OCI-LY3 (cell line): ENCODE measurements around the gene FAR1.
A peak's percentile ranks its signal among the peaks of the same experiment; 100 is the strongest.
"Not testable (repeated sequence)": the region's sequence is repeated elsewhere in the genome, so short reads cannot be mapped to it uniquely, and the experiment has no call there.

ENCODE experiments used
- H2AFZ ChIP-seq: fragments of 200-600, 300-600 bp; shearing (Covaris generic); 2 replicates; pipeline ENCODE4 v1.6.0; 2014; ENCODE audit warnings: antibody characterized with exemption, low read depth, low read length
- H3K27ac ChIP-seq: fragments of 200-600, 300-600 bp; sonication (generic); 2 replicates; pipeline ENCODE4 v1.5.1; 2014; ENCODE audit warnings: mild to moderate bottlenecking, low read length, moderate library complexity, mixed read lengths
- H3K27me3 ChIP-seq: fragments of 200-600, 300-600 bp; sonication (generic); 2 replicates; pipeline ENCODE4 v1.6.1; 2014; ENCODE audit warnings: low read depth, low read length, mixed read lengths
- H3K36me3 ChIP-seq: fragments of 200-600, 300-600 bp; sonication (generic); replicated peaks from 2 replicates; pipeline ENCODE3; 2014; ENCODE audit warnings: low read depth, low read length, mixed read lengths
- H3K4me1 ChIP-seq: fragments of 300-600, 200-600 bp; sonication (generic); 2 replicates; pipeline ENCODE4 v1.6.1; 2014; ENCODE audit warnings: low read length, mixed read lengths
- H3K4me2 ChIP-seq: fragments of 200-600, 300-600 bp; sonication (generic); 2 replicates; pipeline ENCODE4 v1.6.1; 2014; ENCODE audit warnings: low read length, mixed read lengths
- H3K4me3 ChIP-seq: fragments of 300-600, 200-600 bp; sonication (generic); 2 replicates; pipeline ENCODE4 v1.5.1; 2014; ENCODE audit warnings: antibody characterized with exemption, mild to moderate bottlenecking, low read length, moderate library complexity
- H3K79me2 ChIP-seq: fragments of 300-600, 200-600 bp; shearing (Covaris generic); 2 replicates; pipeline ENCODE4 v1.6.1; 2014; ENCODE audit warnings: mild to moderate bottlenecking, low read length, mixed read lengths
- H3K9ac ChIP-seq: fragments of 300-600, 200-600 bp; shearing (Covaris generic); 2 replicates; pipeline ENCODE4 v1.6.0; 2014; ENCODE audit warnings: mild to moderate bottlenecking, low read length, moderate library complexity
- H3K9me3 ChIP-seq: fragments of 200-600, 300-600 bp; shearing (Covaris generic); 2 replicates; pipeline ENCODE4 v1.6.1; 2014; ENCODE audit warnings: low read length, mixed read lengths; ENCODE audit not compliant: insufficient read depth
- H4K20me1 ChIP-seq: fragments of 200-600, 300-600 bp; sonication (generic); 2 replicates; pipeline ENCODE4 v1.6.1; 2016; ENCODE audit warnings: low read length, mixed read lengths; ENCODE audit not compliant: insufficient read depth
- EZH2phosphoT487 ChIP-seq: fragments of 200-600 bp; shearing (Covaris generic); IDR thresholded peaks from 2 replicates; pipeline ENCODE4 v1.6.1; 2018; ENCODE audit warnings: antibody characterized with exemption, mixed run types, low read depth
- TF ChIP-seq, protein P1 (sequence below): fragments of 200-600, 300-600 bp; sonication (generic); IDR thresholded peaks from 2 replicates; pipeline ENCODE4 v1.5.1; 2014; ENCODE audit warnings: antibody characterized with exemption, low read length, low read depth

The FAR1 gene, protein sequence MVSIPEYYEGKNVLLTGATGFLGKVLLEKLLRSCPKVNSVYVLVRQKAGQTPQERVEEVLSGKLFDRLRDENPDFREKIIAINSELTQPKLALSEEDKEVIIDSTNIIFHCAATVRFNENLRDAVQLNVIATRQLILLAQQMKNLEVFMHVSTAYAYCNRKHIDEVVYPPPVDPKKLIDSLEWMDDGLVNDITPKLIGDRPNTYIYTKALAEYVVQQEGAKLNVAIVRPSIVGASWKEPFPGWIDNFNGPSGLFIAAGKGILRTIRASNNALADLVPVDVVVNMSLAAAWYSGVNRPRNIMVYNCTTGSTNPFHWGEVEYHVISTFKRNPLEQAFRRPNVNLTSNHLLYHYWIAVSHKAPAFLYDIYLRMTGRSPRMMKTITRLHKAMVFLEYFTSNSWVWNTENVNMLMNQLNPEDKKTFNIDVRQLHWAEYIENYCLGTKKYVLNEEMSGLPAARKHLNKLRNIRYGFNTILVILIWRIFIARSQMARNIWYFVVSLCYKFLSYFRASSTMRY

DNA sequence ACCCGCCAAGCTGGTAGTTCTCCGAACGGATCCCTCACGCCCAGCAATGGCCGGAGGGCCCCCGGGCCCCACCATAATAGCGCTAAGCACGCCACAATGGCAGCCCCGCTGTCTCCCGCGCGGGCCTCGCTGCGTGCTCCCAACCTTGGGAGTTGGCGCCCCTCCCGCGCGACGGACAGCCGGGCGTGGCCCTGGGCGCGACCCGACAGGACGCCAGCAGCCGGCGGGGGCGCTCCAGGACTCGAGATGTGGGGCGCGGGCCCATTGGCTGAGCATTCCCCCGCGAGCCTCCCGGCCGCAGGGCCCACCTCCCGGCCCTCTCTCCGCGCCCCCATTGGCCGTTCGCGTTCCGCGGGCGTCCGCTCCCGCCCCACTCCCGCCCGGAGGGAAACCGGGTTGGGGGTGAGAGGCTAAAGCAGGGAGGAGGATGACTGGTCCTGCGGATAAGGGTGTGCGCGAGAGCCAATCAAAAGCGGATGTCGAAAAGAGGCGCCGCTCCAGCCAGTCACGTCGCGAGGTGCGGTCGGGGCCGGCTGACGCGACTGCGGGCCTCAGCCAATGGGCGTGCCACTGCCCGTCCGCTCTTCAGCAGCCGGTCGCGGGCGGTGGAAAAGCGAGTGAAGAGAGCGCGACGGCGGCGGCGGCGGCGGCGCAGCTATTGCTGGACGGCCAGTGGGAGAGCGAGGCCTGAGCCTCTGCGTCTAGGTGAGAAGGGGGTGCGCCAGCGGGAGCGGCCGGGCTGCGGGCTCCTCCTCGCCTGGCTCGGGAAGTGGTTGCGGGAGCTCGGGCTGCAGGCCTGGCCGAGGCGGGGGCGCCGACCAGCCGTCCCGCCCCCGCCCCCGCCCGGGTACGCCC, at the start of gene FAR1:
Gene FAR1 (plus strand): TSS at position 567 of the 855 bp plus-strand sequence. CDS start 26,098 bp downstream, outside the sequence.
- Histone ChIP-seq H3K9me3 (no peaks in the 10 kb centered on the region), H3K27me3 (no peaks in the 10 kb centered on the region), H3K36me3 (peaks cover 12% of the 10 kb centered on the region), H3K9ac (peak within 1 kb of the TSS; percentile 93), H3K79me2 (peaks cover 48% of the 10 kb centered on the region), H3K27ac (peak within 1 kb of the TSS; percentile 64), H2AFZ (peak within 1 kb of the TSS; percentile 98), H3K4me2 (peak within 1 kb of the TSS; percentile 99), H3K4me1 (peaks cover 37% of the 10 kb centered on the region), H4K20me1 (peaks cover 40% of the 10 kb centered on the region), H3K4me3 (peak within 1 kb of the TSS; percentile 91)
- no peak for TF ChIP-seq EZH2phosphoT487
- TF ChIP-seq, protein P1, sequence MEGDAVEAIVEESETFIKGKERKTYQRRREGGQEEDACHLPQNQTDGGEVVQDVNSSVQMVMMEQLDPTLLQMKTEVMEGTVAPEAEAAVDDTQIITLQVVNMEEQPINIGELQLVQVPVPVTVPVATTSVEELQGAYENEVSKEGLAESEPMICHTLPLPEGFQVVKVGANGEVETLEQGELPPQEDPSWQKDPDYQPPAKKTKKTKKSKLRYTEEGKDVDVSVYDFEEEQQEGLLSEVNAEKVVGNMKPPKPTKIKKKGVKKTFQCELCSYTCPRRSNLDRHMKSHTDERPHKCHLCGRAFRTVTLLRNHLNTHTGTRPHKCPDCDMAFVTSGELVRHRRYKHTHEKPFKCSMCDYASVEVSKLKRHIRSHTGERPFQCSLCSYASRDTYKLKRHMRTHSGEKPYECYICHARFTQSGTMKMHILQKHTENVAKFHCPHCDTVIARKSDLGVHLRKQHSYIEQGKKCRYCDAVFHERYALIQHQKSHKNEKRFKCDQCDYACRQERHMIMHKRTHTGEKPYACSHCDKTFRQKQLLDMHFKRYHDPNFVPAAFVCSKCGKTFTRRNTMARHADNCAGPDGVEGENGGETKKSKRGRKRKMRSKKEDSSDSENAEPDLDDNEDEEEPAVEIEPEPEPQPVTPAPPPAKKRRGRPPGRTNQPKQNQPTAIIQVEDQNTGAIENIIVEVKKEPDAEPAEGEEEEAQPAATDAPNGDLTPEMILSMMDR = peak; percentile 46

DNA sequence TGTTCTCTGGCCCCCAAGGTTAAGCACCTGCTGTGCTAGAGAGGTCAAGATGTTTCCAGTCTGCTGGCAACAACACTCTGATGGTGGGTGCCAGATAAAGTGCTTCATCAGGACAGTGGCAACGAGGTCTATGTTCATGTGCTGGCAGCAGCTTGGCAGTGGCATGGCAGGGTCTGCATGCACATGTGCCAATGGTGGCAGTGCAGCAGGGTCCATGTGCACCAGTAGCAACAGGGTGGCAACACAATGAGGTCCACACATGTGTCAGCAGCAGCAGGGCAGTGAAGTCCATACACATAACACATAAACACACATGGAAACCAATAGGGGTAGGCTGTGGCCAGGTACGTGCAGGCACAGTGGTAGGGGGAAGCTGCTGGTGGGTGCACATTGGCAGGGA, 48.4 kb upstream of the FAR1 start:
- H3K9me3 ChIP-seq = no peaks in the 10 kb centered on the region
- no peak overlapping the region for H3K4me3 ChIP-seq
- H3K9ac ChIP-seq = no peak overlapping the region
- H2AFZ ChIP-seq = no peak overlapping the region
- no peaks in the 10 kb centered on the region for H3K36me3 ChIP-seq
- H3K4me1 ChIP-seq = no peaks in the 10 kb centered on the region
- no peaks in the 10 kb centered on the region for H3K27me3 ChIP-seq
- TF ChIP-seq, protein P1 = no peak
- no peak for TF ChIP-seq EZH2phosphoT487
- no peak overlapping the region for H3K4me2 ChIP-seq
- no peak overlapping the region for H3K27ac ChIP-seq
- H4K20me1 ChIP-seq = no peaks in the 10 kb centered on the region
- no peaks in the 10 kb centered on the region for H3K79me2 ChIP-seq

DNA sequence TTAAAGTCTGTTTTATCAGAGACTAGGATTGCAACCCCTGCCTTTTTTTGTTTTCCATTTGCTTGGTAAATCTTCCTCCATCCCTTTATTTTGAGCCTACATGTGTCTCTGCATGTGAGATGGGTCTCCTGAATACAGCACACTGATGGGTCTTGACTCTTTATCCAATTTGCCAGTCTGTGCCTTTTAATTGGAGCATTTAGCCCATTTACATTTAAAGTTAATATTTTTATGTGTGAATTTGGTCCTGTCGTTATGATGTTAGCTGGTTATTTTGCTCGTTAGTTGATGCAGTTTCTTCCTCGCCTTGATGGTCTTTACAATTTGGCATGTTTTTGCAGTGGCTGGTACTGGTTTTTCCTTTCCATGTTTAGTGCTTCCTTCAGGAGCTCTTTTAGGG, 41.6 kb upstream of the FAR1 start:
- H3K79me2 ChIP-seq, H3K27me3 ChIP-seq, H3K9ac ChIP-seq, H3K4me1 ChIP-seq, H2AFZ ChIP-seq, H4K20me1 ChIP-seq, H3K27ac ChIP-seq, H3K4me3 ChIP-seq, H3K4me2 ChIP-seq, H3K9me3 ChIP-seq, H3K36me3 ChIP-seq: not testable (repeated sequence)

DNA sequence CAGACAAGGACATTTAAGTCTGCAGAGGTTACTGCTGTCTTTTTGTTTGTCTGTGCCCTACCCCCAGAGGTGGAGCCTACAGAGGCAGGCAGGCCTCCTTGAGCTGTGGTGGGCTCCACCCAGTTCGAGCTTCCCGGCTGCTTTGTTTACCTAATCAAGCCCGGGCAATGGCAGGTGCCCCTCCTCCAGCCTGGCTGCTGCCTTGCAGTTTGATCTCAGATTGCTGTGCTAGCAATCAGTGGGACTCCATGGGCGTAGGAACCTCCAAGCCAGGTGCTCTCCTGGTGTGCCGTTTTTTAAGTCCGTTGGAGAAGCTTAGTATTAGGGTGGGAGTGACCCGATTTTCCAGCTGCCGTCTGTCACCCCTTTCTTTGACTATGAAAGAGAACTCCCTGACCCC, 39.8 kb upstream of the FAR1 start:
- H2AFZ ChIP-seq, H3K79me2 ChIP-seq, H3K27me3 ChIP-seq, H3K36me3 ChIP-seq, H3K9ac ChIP-seq, H3K4me1 ChIP-seq, H4K20me1 ChIP-seq, H3K9me3 ChIP-seq, H3K4me3 ChIP-seq, H3K4me2 ChIP-seq, H3K27ac ChIP-seq: not testable (repeated sequence)

DNA sequence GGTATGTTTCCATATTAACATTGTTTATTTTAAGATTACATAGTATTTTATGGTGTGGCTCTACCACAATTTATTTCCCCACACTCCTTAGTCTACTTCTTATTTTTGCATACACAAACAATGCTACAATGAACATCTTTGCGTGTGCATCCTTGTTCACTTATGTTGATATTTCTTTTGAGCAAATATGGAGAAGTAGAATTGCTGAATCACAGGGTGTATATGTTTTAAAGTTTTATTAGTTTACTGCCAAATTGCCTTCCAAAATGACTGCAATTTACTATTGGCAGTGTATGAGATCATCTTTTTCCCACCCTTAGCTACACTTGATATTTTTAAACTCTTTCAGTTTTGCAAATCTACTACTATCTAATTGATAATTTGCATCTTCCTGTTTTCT, 38.7 kb upstream of the FAR1 start:
- Histone ChIP-seq H3K9ac (no peak overlapping the region), H3K9me3 (no peaks in the 10 kb centered on the region), H3K27me3 (no peaks in the 10 kb centered on the region), H3K27ac (no peak overlapping the region), H3K4me3 (no peak overlapping the region), H2AFZ (no peak overlapping the region), H4K20me1 (no peaks in the 10 kb centered on the region), H3K79me2 (no peaks in the 10 kb centered on the region), H3K36me3 (no peaks in the 10 kb centered on the region), H3K4me1 (no peaks in the 10 kb centered on the region), H3K4me2 (no peak overlapping the region)
- no peak for TF ChIP-seq EZH2phosphoT487
- TF ChIP-seq, protein P1 = no peak
